Prostate gland (tissue), 2 donors: ENCODE data around the gene LARP4B. TPM values are rescaled to one million over a fixed set of nuclear protein-coding genes. Genes with fewer than 3 reads are reported as not detected.
A peak's percentile ranks its signal among the peaks of the same experiment; 100 is the strongest.

Experiments
- DNase-seq: peaks from one replicate; pipeline ENCODE4 v3.0.0-alpha.2; 2019; ENCODE audit warnings: low spot score
- H3K27ac ChIP-seq, 2 donors: fragments of 200-600 bp; sonication (generic); 2 replicates each; pipeline ENCODE4 v1.5.1; 2017 to 2019
- H3K27me3 ChIP-seq: fragments of 200-600 bp; sonication (generic); replicated peaks from 2 replicates; pipeline ENCODE4 v1.5.1; 2019; ENCODE audit not compliant: insufficient read depth
- H3K36me3 ChIP-seq, 2 donors: fragments of 200-600 bp; sonication (generic); 1 replicate in 1 of 2; 2 replicates in 1 of 2; pipeline versions ENCODE4 v1.5.1 to v1.8.1; 2017 to 2019
- H3K4me1 ChIP-seq: fragments of 200-600 bp; sonication (generic); replicated peaks from 2 replicates; pipeline ENCODE4 v1.5.1; 2019
- H3K4me3 ChIP-seq, 2 donors: fragments of 200-600 bp; sonication (generic); 2 replicates each; pipeline ENCODE4 v1.5.1; 2017 to 2019
- H3K9me3 ChIP-seq: fragments of 200-600 bp; sonication (generic); 2 replicates; pipeline ENCODE4 v1.5.1; 2017
- CTCF ChIP-seq, 4 experiments: fragments of 200-600 bp in 2 of 4; fragments of 450-650 bp in 2 of 4; sonication (generic) in 2 of 4; IDR thresholded peaks; 1 replicate in 3 of 4; 2 replicates in 1 of 4; pipeline ENCODE4 v1.5.1; 2016 to 2019; ENCODE audit warnings: antibody characterized with exemption in 4 of 4, mild to moderate bottlenecking in 2 of 4, moderate library complexity in 2 of 4
- POLR2A ChIP-seq: fragments of 450-650 bp; IDR thresholded peaks from one replicate; pipeline ENCODE4 v1.6.1; 2016; ENCODE audit warnings: antibody characterized with exemption, mild to moderate bottlenecking
- POLR2AphosphoS5 ChIP-seq: sonication (generic); formaldehyde crosslinking; IDR thresholded peaks from one replicate; pipeline ENCODE4 v1.6.1; 2017; ENCODE audit warnings: antibody characterized with exemption
- WGBS: methylation state at CpG from one replicate; pipeline ENCODE4 v1.1.5; 2018; 5-methylcytosine and 5-hydroxymethylcytosine counted together
- intact Hi-C: fragments of 100-400 bp; cut with DNase I; formaldehyde crosslinking; loops from one replicate; pipeline ENCODE4 v1.14.2; 2022
- total RNA-seq, 2 donors: library from RNA; depleted of rRNA; stranded (reverse); fragments of >200 nt; gene quantifications; one replicate each; pipeline ENCODE4 v1.1.0, GENCODE V29; 2016

Gene LARP4B
- total RNA-seq, 2 donors from 2014 or later = 51.9 to 95.4 TPM

GRCh38 chr10:802506-802905, 129.0 kb downstream of the LARP4B start:
- H3K4me1 ChIP-seq = no peaks in the 10 kb centered on the region
- H3K27ac ChIP-seq = no peak overlapping the region
- TF ChIP-seq POLR2A = no peak
- 84% methylated on average over 9 of the region's 9 CpGs for WGBS
- H3K9me3 ChIP-seq = no peaks in the 10 kb centered on the region
- no peak for DNase-seq
- H3K27me3 ChIP-seq = no peaks in the 10 kb centered on the region
- H3K4me3 ChIP-seq = no peak overlapping the region
- peaks cover 2 to 4% of the 10 kb centered on the region in 2 donors for H3K36me3 ChIP-seq
- intact Hi-C loops = no loop called here

DNA sequence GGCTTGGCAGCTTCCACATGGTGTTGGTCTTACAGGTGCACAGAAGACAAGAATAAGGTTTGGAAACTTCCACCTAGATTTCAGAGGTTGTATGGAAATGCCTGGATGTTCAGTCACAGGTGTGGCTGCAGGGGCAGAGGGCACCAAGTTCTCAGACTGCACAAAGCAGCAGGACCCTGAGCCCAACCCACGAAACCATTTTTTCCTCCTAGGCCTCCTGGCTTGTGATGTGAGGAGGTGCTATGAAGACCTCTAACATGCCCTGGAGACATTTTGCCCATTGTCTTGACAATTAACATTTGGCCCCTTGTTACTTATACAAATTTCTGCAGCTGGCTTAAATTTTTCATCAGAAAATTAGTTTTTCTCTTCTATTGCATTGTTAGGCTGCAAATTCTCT, 134.3 kb downstream of the LARP4B start:
- DNase-seq = no peak
- no peaks in the 10 kb centered on the region for H3K27me3 ChIP-seq
- no peak overlapping the region for H3K27ac ChIP-seq
- WGBS = 95% methylated on average over 1 of the region's 1 CpG
- no peaks in the 10 kb centered on the region for H3K9me3 ChIP-seq
- no peak overlapping the region for H3K4me3 ChIP-seq
- no peaks in the 10 kb centered on the region for H3K36me3 ChIP-seq
- H3K4me1 ChIP-seq = no peaks in the 10 kb centered on the region
- intact Hi-C loops = no loop called here
- TF ChIP-seq POLR2A = no peak
- TF ChIP-seq CTCF (IDR thresholded peaks at IDR 0.05) = no peak
- TF ChIP-seq POLR2AphosphoS5 = no peak

- H3K27ac ChIP-seq = no peak overlapping the region
- no peak for DNase-seq
- WGBS = 74% methylated on average over 4 of the region's 4 CpGs
- H3K36me3 ChIP-seq = no peaks in the 10 kb centered on the region
- H3K27me3 ChIP-seq = no peaks in the 10 kb centered on the region
- no peak overlapping the region for H3K4me3 ChIP-seq
- H3K9me3 ChIP-seq = no peaks in the 10 kb centered on the region
- no peak for TF ChIP-seq CTCF (IDR thresholded peaks at IDR 0.05)
- TF ChIP-seq POLR2AphosphoS5 = no peak
- TF ChIP-seq POLR2A = no peak
- intact Hi-C loops = no loop called here
- H3K4me1 ChIP-seq = no peaks in the 10 kb centered on the region
Observed at GRCh38 chr10:796233-796632, 135.3 kb downstream of the LARP4B start.

GRCh38 chr10:794382-794956, 137.0 kb downstream of the LARP4B start:
- DNase-seq = no peak
- H3K27me3 ChIP-seq = no peaks in the 10 kb centered on the region
- H3K4me1 ChIP-seq = no peaks in the 10 kb centered on the region
- TF ChIP-seq POLR2AphosphoS5 (no peak), CTCF (IDR thresholded peaks at IDR 0.05) (peak in 1 of 4 experiments; percentile 27)
- H3K27ac ChIP-seq = no peak overlapping the region
- H3K36me3 ChIP-seq = no peaks in the 10 kb centered on the region
- WGBS = 90% methylated on average over 7 of the region's 7 CpGs
- no peaks in the 10 kb centered on the region for H3K9me3 ChIP-seq
- intact Hi-C loops = no loop called here
- no peak overlapping the region for H3K4me3 ChIP-seq

DNA sequence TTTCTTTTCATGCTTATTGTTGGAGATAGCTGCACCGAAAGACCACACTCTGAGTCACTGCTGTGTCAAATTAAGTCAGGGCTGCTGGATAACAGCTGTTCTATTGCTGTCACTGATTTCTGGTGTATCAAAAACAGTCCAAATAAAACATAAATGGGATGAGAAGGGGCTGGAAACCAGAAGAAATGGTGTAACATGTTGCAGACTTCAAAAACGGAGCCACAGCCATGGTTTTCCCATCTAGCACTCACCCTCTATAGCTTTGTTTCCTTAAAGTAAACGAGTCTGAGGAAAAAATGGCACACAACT, 138.8 kb downstream of the LARP4B start:
- TF ChIP-seq POLR2AphosphoS5 (no peak), CTCF (IDR thresholded peaks at IDR 0.05) (no peak), POLR2A (no peak)
- WGBS = 45% methylated on average over 3 of the region's 3 CpGs
- Histone ChIP-seq H3K4me1 (no peaks in the 10 kb centered on the region), H3K27me3 (no peaks in the 10 kb centered on the region), H3K27ac (no peak overlapping the region), H3K9me3 (no peaks in the 10 kb centered on the region), H3K36me3 (no peaks in the 10 kb centered on the region), H3K4me3 (no peak overlapping the region)
- DNase-seq = no peak
- intact Hi-C loops = no loop called here
